Upper lobe of right lung (tissue), 1 donor: ENCODE measurements around the gene SH3RF2. TPM values are rescaled to one million over a fixed set of nuclear protein-coding genes. Genes with fewer than 3 reads are reported as not detected.
"Not testable (repeated sequence)": the region's sequence is repeated elsewhere in the genome, so short reads cannot be mapped to it uniquely, and the experiment has no call there.

Experiments used
- ATAC-seq: fragments of 200-7000 bp; cut with Tn5 transposase; one replicate; pipeline ENCODE4 v1.9.1; 2020; ENCODE audit warnings: mild to moderate bottlenecking, moderate library complexity
- DNase-seq: peaks from one replicate; pipeline ENCODE4 v3.0.0-alpha.2; 2020
- H3K27ac ChIP-seq: fragments of 200-600 bp; one replicate; pipeline ENCODE4 v1.8.0; 2022
- H3K27me3 ChIP-seq: fragments of 200-600 bp; one replicate; pipeline ENCODE4 v1.8.0; 2022; ENCODE audit warnings: mild to moderate bottlenecking
- H3K36me3 ChIP-seq: fragments of 200-600 bp; one replicate; pipeline ENCODE4 v1.8.0; 2022
- H3K4me1 ChIP-seq: fragments of 200-600 bp; one replicate; pipeline ENCODE4 v1.8.0; 2022
- H3K4me3 ChIP-seq: fragments of 200-600 bp; one replicate; pipeline ENCODE4 v1.8.0; 2022; ENCODE audit warnings: mild to moderate bottlenecking
- H3K9me3 ChIP-seq: fragments of 200-600 bp; one replicate; pipeline ENCODE4 v1.8.0; 2022
- intact Hi-C: fragments of 100-400 bp; cut with DNase I; formaldehyde crosslinking; loops from one replicate; pipeline ENCODE4 v1.11.0; 2022
- total RNA-seq: library from RNA; stranded (reverse); fragmentation: NEBNext Ultra II Directional; extraction: Animal tissue kit (Norgen Biotek cat#: 25700); gene quantifications from one replicate; pipeline ENCODE4 v1.2.1, GENCODE V29; 2021
- TF ChIP-seq, protein P1 (sequence below): fragments of 200-600 bp; IDR thresholded peaks from one replicate; pipeline ENCODE4 v1.8.0; 2022; ENCODE audit warnings: antibody characterized with exemption
- donor health status: DM: no; HTN: yes; CAD: no; lungs with severe emphysema.

The SH3RF2 gene
- total RNA-seq, 1 donor from 2014 or later: 12.4 TPM

DNA sequence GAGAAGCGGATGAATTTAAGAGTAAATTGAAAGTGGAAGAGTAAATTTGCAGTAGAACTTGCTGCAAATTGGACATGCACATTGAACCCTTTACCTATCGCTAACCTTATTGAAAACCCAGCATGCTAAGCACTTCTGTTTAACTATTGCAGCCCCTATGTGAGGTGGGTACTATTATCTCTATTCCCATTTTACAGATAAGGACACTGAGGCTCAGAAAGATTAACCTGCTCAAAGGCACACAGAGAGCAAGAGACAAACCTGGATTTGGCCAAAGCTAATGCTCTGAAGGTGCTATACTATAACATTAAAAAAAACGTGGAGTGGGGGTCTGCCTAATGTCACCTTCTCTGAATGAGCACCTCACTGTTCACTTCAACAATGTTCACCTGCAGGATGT is 21.0 kb downstream of the SH3RF2 start:
- intact Hi-C loops: no loop called here
- no peak for ATAC-seq

DNA sequence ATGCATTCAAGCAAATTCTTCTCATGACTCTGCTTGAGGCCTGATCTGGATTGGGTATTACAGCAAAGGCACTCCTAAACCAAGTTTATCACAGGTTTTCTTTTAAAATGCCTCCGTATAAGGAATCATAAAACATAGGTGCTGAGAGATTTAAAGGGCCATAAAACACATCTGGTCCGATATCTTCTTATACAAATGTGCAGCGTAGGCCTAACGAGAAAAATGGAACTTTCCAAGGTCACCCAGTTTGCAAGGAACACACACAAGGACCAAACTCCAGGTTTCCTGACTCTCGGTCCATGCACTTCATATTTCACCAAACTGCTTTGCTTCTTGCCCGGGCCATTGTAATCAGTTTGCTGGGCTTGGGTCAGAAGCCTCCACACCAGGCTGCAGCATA is 22.1 kb downstream of the SH3RF2 start:
- Histone ChIP-seq H3K27me3 (no peaks in the 10 kb centered on the region), H3K9me3 (no peaks in the 10 kb centered on the region), H3K27ac (no peak overlapping the region), H3K4me3 (no peak overlapping the region), H3K4me1 (no peaks in the 10 kb centered on the region), H3K36me3 (no peaks in the 10 kb centered on the region)
- intact Hi-C loops: no loop called here
- no peak for ATAC-seq
- TF ChIP-seq, protein P1, sequence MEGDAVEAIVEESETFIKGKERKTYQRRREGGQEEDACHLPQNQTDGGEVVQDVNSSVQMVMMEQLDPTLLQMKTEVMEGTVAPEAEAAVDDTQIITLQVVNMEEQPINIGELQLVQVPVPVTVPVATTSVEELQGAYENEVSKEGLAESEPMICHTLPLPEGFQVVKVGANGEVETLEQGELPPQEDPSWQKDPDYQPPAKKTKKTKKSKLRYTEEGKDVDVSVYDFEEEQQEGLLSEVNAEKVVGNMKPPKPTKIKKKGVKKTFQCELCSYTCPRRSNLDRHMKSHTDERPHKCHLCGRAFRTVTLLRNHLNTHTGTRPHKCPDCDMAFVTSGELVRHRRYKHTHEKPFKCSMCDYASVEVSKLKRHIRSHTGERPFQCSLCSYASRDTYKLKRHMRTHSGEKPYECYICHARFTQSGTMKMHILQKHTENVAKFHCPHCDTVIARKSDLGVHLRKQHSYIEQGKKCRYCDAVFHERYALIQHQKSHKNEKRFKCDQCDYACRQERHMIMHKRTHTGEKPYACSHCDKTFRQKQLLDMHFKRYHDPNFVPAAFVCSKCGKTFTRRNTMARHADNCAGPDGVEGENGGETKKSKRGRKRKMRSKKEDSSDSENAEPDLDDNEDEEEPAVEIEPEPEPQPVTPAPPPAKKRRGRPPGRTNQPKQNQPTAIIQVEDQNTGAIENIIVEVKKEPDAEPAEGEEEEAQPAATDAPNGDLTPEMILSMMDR: no peak
- no peak for DNase-seq

More for the DNA sequence above, 21.0 kb downstream of the SH3RF2 start:
- Histone ChIP-seq H3K36me3 (no peaks in the 10 kb centered on the region), H3K9me3 (no peaks in the 10 kb centered on the region), H3K27me3 (no peaks in the 10 kb centered on the region), H3K4me1 (no peaks in the 10 kb centered on the region), H3K4me3 (no peak overlapping the region), H3K27ac (no peak overlapping the region)
- TF ChIP-seq, protein P1: no peak
- DNase-seq: no peak

DNA sequence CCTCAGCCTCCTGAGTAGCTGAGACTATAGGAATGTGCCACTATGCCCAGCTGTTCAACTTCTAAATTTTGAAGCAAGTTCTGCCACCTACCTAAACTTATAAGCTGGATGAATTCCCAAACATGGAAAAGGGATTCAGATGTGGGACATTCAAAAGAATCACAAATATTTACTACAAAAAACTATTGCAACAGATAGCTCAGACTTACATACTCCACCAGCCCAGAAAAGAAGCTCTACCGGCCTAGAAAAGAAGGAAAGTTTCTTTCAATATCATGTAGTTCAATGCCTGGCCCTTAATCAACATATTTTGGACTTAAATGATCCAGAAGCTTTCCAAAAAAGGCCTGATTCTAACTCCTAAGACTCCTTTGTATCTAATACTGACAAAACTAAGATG is 23.8 kb downstream of the SH3RF2 start:
- intact Hi-C loops: no loop called here
- DNase-seq (no peak), ATAC-seq (no peak)
- no peak overlapping the region for H3K27ac ChIP-seq
- H3K9me3 ChIP-seq: no peaks in the 10 kb centered on the region
- H3K36me3 ChIP-seq: no peaks in the 10 kb centered on the region
- H3K27me3 ChIP-seq: no peaks in the 10 kb centered on the region
- TF ChIP-seq, protein P1: no peak
- no peak overlapping the region for H3K4me3 ChIP-seq
- H3K4me1 ChIP-seq: no peaks in the 10 kb centered on the region

DNA sequence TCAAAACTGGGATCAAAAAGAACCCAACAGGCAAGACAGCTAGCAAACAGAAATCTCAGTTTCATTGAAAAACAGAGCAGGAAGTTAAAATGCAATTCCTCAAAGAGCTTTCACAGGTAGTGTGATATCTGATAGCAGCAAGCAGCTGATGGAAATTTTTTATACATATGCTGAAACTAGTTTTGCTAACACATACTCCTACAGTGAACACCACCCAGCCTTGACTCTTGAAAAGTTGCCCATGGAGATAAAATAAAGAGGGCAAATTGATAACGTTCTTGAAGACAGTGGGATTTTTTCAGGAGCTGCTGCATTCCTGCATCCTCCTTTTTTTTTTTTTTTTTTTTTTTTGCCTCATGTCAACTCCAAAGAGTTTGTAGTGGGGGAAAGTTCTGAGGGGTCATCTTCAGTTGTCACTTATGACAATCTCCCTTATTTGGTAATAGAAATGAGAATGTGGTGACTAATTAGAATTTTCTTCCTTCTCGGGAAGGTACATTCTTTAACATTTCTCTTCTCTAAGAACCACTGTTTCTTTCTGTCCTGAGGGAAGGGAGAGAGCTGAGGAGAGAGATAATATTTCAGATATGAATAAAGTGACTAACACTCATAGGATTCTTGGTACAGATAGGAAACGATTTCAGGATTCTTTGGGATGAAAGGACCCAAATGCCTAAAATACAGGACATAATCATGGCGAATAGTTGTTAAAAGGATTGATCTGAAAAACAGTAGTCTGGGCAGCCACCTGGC is 24.6 kb downstream of the SH3RF2 start:
- H3K36me3 ChIP-seq: no peaks in the 10 kb centered on the region
- H3K4me1 ChIP-seq: no peaks in the 10 kb centered on the region
- intact Hi-C loops: no loop called here
- H3K4me3 ChIP-seq: no peak overlapping the region
- H3K27me3 ChIP-seq: no peaks in the 10 kb centered on the region
- no peak overlapping the region for H3K27ac ChIP-seq
- no peaks in the 10 kb centered on the region for H3K9me3 ChIP-seq
- no peak for ATAC-seq
- TF ChIP-seq, protein P1: no peak
- no peak for DNase-seq

DNA sequence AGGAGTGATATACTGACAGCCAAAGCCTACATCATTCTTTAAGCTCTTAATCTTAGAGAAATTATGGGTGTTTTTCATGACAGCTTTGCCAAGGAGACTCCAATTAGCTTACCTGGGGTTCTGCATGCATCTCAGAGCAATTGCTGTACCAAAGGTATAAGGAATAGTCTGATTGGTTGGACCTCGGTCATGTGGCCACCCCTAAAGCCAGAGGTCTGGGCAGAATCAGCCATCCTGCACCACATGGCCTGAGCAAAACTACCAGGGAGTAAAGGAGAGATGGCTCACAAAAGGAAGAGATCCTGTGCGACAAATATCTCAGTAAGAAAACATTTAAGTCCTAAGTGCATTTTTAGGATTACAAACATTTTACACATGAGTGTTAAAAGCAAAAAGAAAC is 25.6 kb downstream of the SH3RF2 start:
- ATAC-seq: no peak
- Histone ChIP-seq H3K36me3 (no peaks in the 10 kb centered on the region), H3K27ac (no peak overlapping the region), H3K9me3 (no peaks in the 10 kb centered on the region), H3K4me1 (no peaks in the 10 kb centered on the region), H3K4me3 (no peak overlapping the region), H3K27me3 (no peaks in the 10 kb centered on the region)
- intact Hi-C loops: no loop called here
- no peak for DNase-seq
- TF ChIP-seq, protein P1: no peak

DNA sequence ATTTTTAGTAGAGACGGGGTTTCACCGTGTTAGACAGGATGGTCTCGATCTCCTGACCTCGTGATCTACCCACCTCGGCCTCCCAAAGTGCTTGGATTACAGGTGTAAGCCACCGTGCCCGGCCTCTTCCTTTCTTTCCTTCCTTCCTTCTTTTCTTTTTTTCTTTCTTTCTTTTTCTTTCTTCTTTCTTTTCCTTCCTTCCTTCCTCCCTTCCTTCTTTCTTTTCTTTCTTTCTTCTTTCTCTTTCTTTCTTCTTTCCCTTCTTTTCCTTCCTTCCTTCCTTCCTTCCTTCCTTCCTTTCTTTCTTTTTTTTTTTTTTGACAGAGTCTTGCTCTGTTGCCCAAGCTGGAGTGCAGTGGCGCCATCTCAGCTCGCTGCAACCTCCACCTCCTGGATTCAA is 27.6 kb downstream of the SH3RF2 start:
- H3K36me3 ChIP-seq, intact Hi-C loops, H3K4me1 ChIP-seq, DNase-seq, H3K4me3 ChIP-seq, H3K9me3 ChIP-seq, H3K27me3 ChIP-seq, H3K27ac ChIP-seq, ATAC-seq: not testable (repeated sequence)
